CD14-positive monocyte (primary cell): ENCODE measurements around the gene NMB. TPM values are rescaled to one million over a fixed set of nuclear protein-coding genes. Genes with fewer than 3 reads are reported as not detected.
"Not testable (repeated sequence)": the region's sequence is repeated elsewhere in the genome, so short reads cannot be mapped to it uniquely, and the experiment has no call there.

ENCODE experiments used
- DNase-seq, 3 donors: peaks; one replicate each; pipeline ENCODE4 v3.0.0-alpha.2; 2011 to 2022
- H2AFZ ChIP-seq: 2 replicates; pipeline ENCODE4 v1.6.0; 2012; ENCODE audit warnings: mild to moderate bottlenecking, low read depth, low read length, inconsistent platforms; ENCODE audit not compliant: insufficient read depth, poor library complexity, severe bottlenecking
- H3K27ac ChIP-seq, 2 donors: 1 replicate in 1 of 2; 2 replicates in 1 of 2; pipeline ENCODE4 v1.5.1; 2012 to 2013; ENCODE audit warnings: low read length in 2 of 2, control low read depth in 1 of 2, inconsistent platforms in 1 of 2, low read depth in 1 of 2, mild to moderate bottlenecking in 1 of 2
- H3K27me3 ChIP-seq, 2 donors: one replicate each; pipeline versions ENCODE4 v1.6.0 to v1.6.1; 2011 to 2013; ENCODE audit warnings: low read length in 2 of 2; ENCODE audit not compliant: control insufficient read depth in 2 of 2, insufficient read depth in 2 of 2
- H3K36me3 ChIP-seq, 2 donors: replicated peaks in 1 of 2; 1 replicate in 1 of 2; 2 replicates in 1 of 2; pipeline versions ENCODE4 v1.5.1 to v1.6.1; 2012 to 2013; ENCODE audit warnings: low read length in 2 of 2, control low read depth in 1 of 2, inconsistent platforms in 1 of 2, mild to moderate bottlenecking in 1 of 2; ENCODE audit not compliant: insufficient read depth in 2 of 2, control insufficient read depth in 1 of 2
- H3K4me1 ChIP-seq, 2 donors: 1 replicate in 1 of 2; 2 replicates in 1 of 2; pipeline versions ENCODE4 v1.5.1 to v1.6.1; 2012 to 2013; ENCODE audit warnings: low read length in 2 of 2, control low read depth in 1 of 2, inconsistent platforms in 1 of 2, mild to moderate bottlenecking in 1 of 2, moderate library complexity in 1 of 2; ENCODE audit not compliant: insufficient read depth in 2 of 2, control insufficient read depth in 1 of 2
- H3K4me2 ChIP-seq: replicated peaks from 2 replicates; pipeline ENCODE3; 2012; ENCODE audit warnings: low read length, moderate library complexity, mild to moderate bottlenecking; ENCODE audit not compliant: poor library complexity, severe bottlenecking; ENCODE audit errors: extremely low read depth
- H3K4me3 ChIP-seq, 3 experiments: fragments of 200-600 bp in 1 of 3; sonication (generic) in 1 of 3; replicated peaks in 1 of 3; 1 replicate in 2 of 3; 2 replicates in 1 of 3; pipeline ENCODE4 v1.5.1; 2011 to 2013; ENCODE audit warnings: low read length in 3 of 3, mild to moderate bottlenecking in 3 of 3, control low read depth in 2 of 3, low read depth in 2 of 3, inconsistent platforms in 1 of 3, moderate library complexity in 1 of 3
- H3K79me2 ChIP-seq: 2 replicates; pipeline ENCODE4 v1.6.0; 2012; ENCODE audit warnings: mild to moderate bottlenecking, control low read depth, inconsistent platforms, low read length, moderate library complexity; ENCODE audit not compliant: insufficient read depth
- H3K9ac ChIP-seq: 2 replicates; pipeline ENCODE4 v1.6.0; 2017; ENCODE audit warnings: low read length, mild to moderate bottlenecking; ENCODE audit not compliant: insufficient read depth, poor library complexity, severe bottlenecking
- H3K9me3 ChIP-seq, 2 donors: replicated peaks in 1 of 2; 1 replicate in 1 of 2; 2 replicates in 1 of 2; pipeline versions ENCODE4 v1.5.1 to v1.6.1; 2012 to 2013; ENCODE audit warnings: low read length in 2 of 2, control low read depth in 1 of 2; ENCODE audit not compliant: control insufficient read depth in 1 of 2, insufficient read depth in 1 of 2
- H4K20me1 ChIP-seq: 2 replicates; pipeline ENCODE4 v1.6.0; 2012; ENCODE audit warnings: mild to moderate bottlenecking, low read length, control low read depth, moderate library complexity; ENCODE audit not compliant: insufficient read depth
- H3K27ac Mint-ChIP-seq, 7 donors: one replicate each; pipeline ENCODE4 v1.8.0; 2020; ENCODE audit warnings: mild to moderate bottlenecking in 7 of 7, mixed read lengths in 7 of 7, moderate library complexity in 6 of 7, inconsistent platforms in 2 of 7
- H3K27me3 Mint-ChIP-seq, 3 donors: one replicate each; pipeline ENCODE4 v1.8.0; 2021 to 2022; ENCODE audit warnings: low read depth in 3 of 3, mild to moderate bottlenecking in 3 of 3, mixed read lengths in 3 of 3, moderate library complexity in 3 of 3, inconsistent platforms in 1 of 3
- H3K36me3 Mint-ChIP-seq, 2 donors: one replicate each; pipeline ENCODE4 v1.8.0; 2020; ENCODE audit warnings: mixed read lengths in 2 of 2, inconsistent platforms in 1 of 2, mild to moderate bottlenecking in 1 of 2
- H3K4me1 Mint-ChIP-seq: one replicate; pipeline ENCODE4 v1.8.0; 2020; ENCODE audit warnings: mild to moderate bottlenecking, mixed read lengths
- H3K4me3 Mint-ChIP-seq, 2 donors: one replicate each; pipeline ENCODE4 v1.8.0; 2020; ENCODE audit warnings: mild to moderate bottlenecking in 2 of 2, mixed read lengths in 2 of 2, moderate library complexity in 1 of 2
- H3K9me3 Mint-ChIP-seq, 7 donors: one replicate each; pipeline ENCODE4 v1.8.0; 2020 to 2022; ENCODE audit warnings: mixed read lengths in 7 of 7, mild to moderate bottlenecking in 6 of 7, moderate library complexity in 6 of 7, inconsistent platforms in 2 of 7
- CTCF ChIP-seq: fragments of 200-600 bp; IDR thresholded peaks from one replicate; pipeline ENCODE4 v1.8.0; 2022; ENCODE audit warnings: antibody characterized with exemption, mild to moderate bottlenecking
- WGBS: methylation state at CpG from one replicate; pipeline ENCODE4 v1.1.5; 2013; ENCODE audit warnings: missing lambda C conversion rate; ENCODE audit not compliant: insufficient coverage; 5-methylcytosine and 5-hydroxymethylcytosine counted together
- intact Hi-C, 2 donors: fragments of 100-400 bp; cut with micrococcal nuclease; formaldehyde crosslinking; loops; one replicate each; pipeline versions ENCODE4 v1.15.0 to v1.15.1; 2023
- polyA plus RNA-seq, 3 donors: library from polyadenylated mRNA; depleted of rRNA in 1 of 3; unstranded in 2 of 3; stranded (reverse) in 1 of 3; fragments of 300-500 nt in 2 of 3; fragments of >200 nt in 1 of 3; fragmentation: Illumina TruSeq in 2 of 3; gene quantifications; 1 replicate in 2 of 3; 2 replicates in 1 of 3; pipeline ENCODE4 v1.2.3, GENCODE V29; 2012 to 2021

Gene NMB
- polyA plus RNA-seq, 3 donors = 0.45 to 0.81 (median 0.56) TPM

GRCh38 chr15:84690342-84690741, 32.3 kb upstream of the NMB start:
- H3K36me3 ChIP-seq = peaks cover 29 to 75% of the 10 kb centered on the region in 2 donors
- peak overlapping the region in 4 of 7 donors; percentile 3 to 81 (median 28) for H3K27ac Mint-ChIP-seq
- H3K27me3 Mint-ChIP-seq = no peaks in the 10 kb centered on the region
- no peak overlapping the region for H3K9ac ChIP-seq
- H3K79me2 ChIP-seq = peaks cover 93% of the 10 kb centered on the region
- peaks cover 89% of the 10 kb centered on the region for H4K20me1 ChIP-seq
- DNase-seq = no peak
- peaks cover 0 to 5% of the 10 kb centered on the region in 2 donors for H3K4me1 ChIP-seq
- peaks cover 9% of the 10 kb centered on the region for H3K4me1 Mint-ChIP-seq
- no peak for TF ChIP-seq CTCF
- H3K9me3 ChIP-seq = no peaks in the 10 kb centered on the region
- no peak overlapping the region for H3K4me3 ChIP-seq
- no peak overlapping the region for H3K27ac ChIP-seq
- peaks cover 0 to 4% (median 0%) of the 10 kb centered on the region in 7 donors for H3K9me3 Mint-ChIP-seq
- H3K4me3 Mint-ChIP-seq = no peak overlapping the region
- no peak overlapping the region for H3K4me2 ChIP-seq
- H3K36me3 Mint-ChIP-seq = peaks cover 46 to 60% of the 10 kb centered on the region in 2 donors
- 97% methylated on average over 4 of the region's 8 CpGs for WGBS
- no peaks in the 10 kb centered on the region for H3K27me3 ChIP-seq
- intact Hi-C loops = loop anchor here in 1 of 2 donors (10.0 kb wide), 1 partner anchor 54 kb away; the partner anchor contains the start of gene ZNF592
- H2AFZ ChIP-seq = no peak overlapping the region

- intact Hi-C loops = loop anchor here in 1 of 2 donors (10.0 kb wide), 1 partner anchor 55 kb away; the partner anchor contains the start of gene ZNF592
- Mint-ChIP-seq H3K27me3 (no peaks in the 10 kb centered on the region), H3K4me1 (peaks cover 12% of the 10 kb centered on the region), H3K4me3 (no peak overlapping the region), H3K9me3 (peaks cover 0 to 4% (median 0%) of the 10 kb centered on the region in 7 donors), H3K27ac (peak overlapping the region in 2 of 7 donors; percentile 4 to 52), H3K36me3 (peaks cover 50 to 65% of the 10 kb centered on the region in 2 donors)
- Histone ChIP-seq H3K9ac (no peak overlapping the region), H3K9me3 (no peaks in the 10 kb centered on the region), H3K4me2 (no peak overlapping the region), H2AFZ (no peak overlapping the region), H3K36me3 (peaks cover 29 to 76% of the 10 kb centered on the region in 2 donors), H3K27ac (no peak overlapping the region), H3K4me3 (no peak overlapping the region), H3K27me3 (no peaks in the 10 kb centered on the region), H3K4me1 (peaks cover 0 to 7% of the 10 kb centered on the region in 2 donors), H3K79me2 (peaks cover 93% of the 10 kb centered on the region), H4K20me1 (peaks cover 87% of the 10 kb centered on the region)
- no peak for TF ChIP-seq CTCF
- WGBS = 96% methylated on average over 3 of the region's 4 CpGs
- no peak for DNase-seq
Measured at GRCh38 chr15:84689858-84690257, 31.9 kb upstream of the NMB start.

- Histone ChIP-seq H3K79me2 (peaks cover 90% of the 10 kb centered on the region), H3K27ac (peak overlapping the region in 1 of 2 donors; percentile 41), H3K36me3 (peaks cover 41 to 93% of the 10 kb centered on the region in 2 donors), H4K20me1 (peaks cover 77% of the 10 kb centered on the region)
- H3K4me1 ChIP-seq, H3K27me3 Mint-ChIP-seq, H3K9me3 ChIP-seq, DNase-seq, H3K27me3 ChIP-seq, H3K9me3 Mint-ChIP-seq, H3K9ac ChIP-seq, intact Hi-C loops, H2AFZ ChIP-seq, H3K4me2 ChIP-seq, H3K4me3 ChIP-seq: not testable (repeated sequence)
- WGBS = 40% methylated on average over 4 of the region's 7 CpGs
- Mint-ChIP-seq H3K4me3 (peak overlapping the region in 1 of 2 donors; percentile 30), H3K4me1 (peaks cover 12% of the 10 kb centered on the region), H3K27ac (peak overlapping the region in 5 of 7 donors; percentile 78 to 93 (median 85)), H3K36me3 (peaks cover 58 to 82% of the 10 kb centered on the region in 2 donors)
Measured at GRCh38 chr15:84686446-84686845, 28.4 kb upstream of the NMB start.
